Measurements from ENCODE around the gene MTMR2.

The MTMR2 gene

DNA sequence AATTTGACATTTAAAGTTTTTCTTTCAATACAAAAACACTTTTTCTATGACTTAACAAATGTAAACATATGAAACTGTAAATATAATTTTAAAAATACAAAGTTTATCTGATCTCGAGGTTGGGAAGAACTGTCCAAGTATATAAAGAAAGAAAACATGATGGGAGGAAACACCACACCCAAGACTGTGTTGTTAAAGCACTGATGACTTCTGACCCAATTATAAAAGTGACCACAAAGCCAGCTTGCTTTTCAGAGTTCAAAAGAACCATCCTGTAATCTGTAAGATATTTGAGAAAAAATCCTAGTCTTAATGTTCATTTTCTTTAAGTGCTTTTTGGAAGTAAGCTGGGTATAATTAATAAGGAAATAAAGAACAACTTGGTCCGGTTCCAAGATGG lies 118.0 kb downstream of the MTMR2 start:
- no peak for DNase-seq

DNA sequence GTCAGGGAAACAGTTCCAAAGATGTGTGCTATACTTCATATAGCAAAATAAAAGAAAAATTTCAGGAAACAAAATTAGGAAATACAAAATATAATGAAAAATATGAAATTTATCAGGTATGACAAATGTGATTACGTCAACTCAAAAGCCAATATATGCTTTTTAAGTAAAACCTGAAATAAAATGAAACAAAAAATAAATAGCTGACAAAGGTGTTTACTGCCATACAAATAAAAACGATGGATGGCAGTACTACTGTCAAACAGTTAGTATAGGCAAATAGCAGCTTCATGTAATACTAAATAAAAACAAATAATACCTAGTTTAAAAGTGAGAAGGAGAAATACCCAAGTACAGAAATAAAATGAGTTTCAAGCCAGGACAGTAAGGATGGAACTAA lies 119.9 kb downstream of the MTMR2 start:
- no peak for DNase-seq

DNA sequence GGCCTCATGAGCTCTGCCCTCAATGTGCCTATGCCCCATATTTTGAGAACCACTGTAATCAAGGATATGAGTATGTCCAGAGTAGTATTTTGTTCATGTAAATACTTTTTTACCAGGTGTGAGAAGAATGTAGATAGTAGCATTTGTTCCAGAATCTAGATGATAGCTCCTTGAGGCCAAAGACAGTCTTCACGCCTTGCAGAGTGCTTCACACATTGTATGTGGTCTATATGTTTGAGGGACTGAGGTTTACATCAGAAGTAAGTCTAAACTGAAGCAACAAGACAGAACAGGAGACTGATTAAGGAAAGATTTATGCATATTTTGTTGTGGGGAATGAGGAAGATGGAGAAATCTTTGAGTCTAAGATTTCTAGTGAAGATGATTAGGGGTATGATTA lies 121.1 kb downstream of the MTMR2 start:
- DNase-seq = no peak

DNA sequence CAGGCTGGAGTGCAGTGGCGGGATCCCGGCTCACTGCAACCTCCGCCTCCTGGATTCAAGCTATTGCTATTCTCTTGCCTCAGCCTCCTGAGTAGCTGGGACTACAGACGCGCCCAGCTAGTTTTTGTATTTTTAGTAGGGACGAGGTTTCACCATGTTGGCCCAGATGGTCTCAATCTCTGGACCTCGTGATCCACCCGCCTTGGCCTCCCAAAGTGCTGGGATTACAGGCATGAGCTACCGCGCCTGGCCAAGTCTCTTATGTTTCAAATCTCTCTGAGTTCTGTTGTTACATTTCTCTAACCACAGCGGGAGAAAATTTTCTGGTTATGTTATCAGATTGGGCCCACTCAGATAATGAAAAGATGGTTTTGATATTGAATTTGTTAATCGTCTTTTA lies 123.5 kb downstream of the MTMR2 start:
- no peak for DNase-seq

DNA sequence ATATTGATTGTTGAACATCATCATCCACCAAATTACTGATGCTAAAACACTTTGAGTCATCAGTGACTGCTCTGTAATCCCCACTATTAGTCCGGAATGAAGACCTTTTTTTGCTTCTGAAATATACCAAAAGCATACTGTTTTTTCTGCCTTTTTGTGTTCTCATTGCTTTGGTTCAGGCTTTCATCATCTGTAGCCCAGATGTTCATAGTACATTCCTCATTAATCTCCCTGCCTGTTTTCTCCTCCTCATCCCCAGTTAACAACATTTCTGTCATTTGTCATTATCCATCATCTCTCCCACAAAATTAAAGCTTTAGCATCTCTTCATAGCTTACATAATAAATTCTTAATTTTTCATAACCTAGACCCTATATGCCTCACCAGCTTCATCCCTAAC lies 124.4 kb downstream of the MTMR2 start:
- DNase-seq = no peak

DNA sequence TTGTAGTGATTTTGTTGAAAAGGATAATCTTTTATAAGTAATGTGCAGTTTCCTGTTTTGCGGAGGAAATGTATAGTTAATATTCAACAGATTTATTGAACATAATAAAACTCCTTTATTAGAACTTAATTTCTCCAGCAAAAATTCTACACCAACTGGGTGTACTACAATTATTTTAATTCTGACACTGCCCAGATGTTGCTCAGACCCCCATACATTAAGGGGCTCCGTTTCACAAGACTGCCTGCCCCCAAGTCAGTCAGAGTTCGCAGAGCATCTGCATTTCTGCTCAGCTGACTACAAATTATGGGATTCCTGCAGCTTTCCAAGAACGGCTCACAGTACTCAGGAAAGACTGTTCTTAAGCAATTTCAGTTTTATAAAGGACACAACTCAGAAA lies 127.4 kb downstream of the MTMR2 start:
- no peak for DNase-seq

DNA sequence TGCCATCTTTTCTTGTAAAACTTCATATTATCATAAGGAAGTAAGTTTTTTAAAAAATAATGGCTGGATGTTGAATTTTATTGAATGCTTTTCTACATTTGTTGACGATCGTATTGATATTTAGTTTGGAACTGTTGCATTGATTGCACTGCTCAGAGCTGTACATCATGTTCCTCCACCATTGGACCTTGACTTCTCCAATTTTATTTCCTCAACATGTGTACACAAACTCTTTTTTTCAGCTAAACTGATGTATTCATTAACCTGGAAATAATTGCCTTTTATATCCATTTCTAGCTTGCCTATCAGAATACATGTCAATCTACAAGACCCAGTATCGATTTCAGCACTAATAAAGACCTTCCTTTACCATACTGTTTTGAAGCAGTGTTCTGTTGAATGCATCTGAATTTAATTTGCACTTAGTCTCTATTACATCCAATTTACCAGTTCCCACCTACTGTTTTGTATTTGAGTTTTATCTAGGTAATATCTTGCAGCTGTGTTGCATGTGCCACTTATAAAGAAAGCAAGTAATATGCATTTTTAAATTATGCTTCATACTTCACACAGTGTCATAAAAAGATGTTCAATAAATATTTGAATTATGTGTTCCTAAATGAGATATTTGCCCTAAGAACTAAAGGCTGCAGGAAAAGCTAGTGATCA lies 128.1 kb downstream of the MTMR2 start:
- DNase-seq = no peak

DNA sequence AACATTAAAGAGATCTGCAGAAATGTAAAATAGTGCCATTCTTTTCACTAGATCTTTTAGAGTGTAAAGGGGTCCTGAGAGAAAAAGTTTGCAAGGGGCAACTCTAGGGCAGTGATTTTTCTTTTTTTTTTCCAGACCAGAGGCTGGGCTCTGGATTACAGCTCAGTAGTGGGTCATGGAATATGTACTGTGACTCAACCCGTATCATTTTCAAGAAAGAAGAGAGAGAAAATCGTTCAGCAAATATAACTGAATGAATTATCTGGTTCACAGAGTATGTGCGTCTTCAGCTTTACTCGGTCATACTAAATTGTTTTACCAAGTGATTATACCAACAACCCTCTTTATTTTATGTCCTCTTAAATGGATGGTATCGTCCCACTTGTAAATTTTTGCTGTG lies 129.8 kb downstream of the MTMR2 start:
- DNase-seq = no peak

DNA sequence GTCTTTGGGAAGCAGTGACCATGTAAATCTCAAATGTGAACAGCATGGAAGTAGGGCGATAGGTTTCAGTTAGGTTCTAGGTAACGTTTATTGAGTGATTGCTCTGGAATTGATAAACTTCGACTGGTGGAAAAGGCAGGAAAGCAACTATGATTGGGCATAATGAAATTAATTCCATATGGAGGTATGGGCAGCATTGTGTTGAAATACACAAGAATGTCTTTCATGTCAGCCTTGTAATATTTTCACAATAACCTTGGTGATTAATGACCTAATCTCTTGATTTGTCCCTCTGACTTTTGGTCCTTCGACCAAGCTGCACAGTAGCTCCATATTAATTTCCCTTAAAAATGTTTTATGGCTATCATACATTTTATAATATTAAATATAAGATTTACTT lies 130.8 kb downstream of the MTMR2 start:
- DNase-seq = no peak

DNA sequence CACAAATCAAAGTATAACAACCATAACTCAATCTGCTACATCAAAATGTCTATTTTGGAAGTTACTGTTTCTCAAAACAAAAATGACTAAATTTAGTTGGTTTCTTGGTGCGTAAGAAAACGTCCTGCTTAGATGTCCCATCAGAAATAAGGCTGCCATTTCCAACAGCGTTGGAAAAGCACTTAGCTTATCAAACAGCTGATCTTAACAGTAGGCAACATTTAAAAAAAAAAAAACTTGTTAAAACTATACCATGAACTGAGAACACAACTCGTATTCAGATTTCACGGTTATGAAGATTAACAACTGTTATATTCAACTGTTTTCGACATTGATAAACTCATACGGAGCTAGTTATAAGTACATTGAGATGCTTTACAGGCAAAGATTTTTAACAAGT lies 131.2 kb downstream of the MTMR2 start:
- no peak for DNase-seq

DNA sequence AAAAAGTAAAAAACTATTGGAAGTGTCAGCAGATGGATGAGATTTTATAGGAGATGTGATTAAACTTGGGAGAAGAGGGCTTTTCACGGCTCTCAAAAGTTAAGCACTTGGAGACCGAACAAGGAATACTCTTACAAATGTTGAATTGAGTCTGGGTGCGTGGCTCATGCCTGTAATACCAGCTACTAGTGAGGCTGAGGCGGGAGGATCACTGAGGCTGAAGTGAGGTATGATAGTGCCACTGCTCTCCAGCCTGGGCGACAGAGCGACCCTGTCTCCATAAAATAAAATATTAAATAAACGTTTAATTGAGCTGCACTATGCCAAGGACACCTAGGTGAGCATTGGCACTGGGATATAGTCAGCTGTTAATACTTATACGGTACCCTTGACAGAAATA lies 131.7 kb downstream of the MTMR2 start:
- no peak for DNase-seq

DNA sequence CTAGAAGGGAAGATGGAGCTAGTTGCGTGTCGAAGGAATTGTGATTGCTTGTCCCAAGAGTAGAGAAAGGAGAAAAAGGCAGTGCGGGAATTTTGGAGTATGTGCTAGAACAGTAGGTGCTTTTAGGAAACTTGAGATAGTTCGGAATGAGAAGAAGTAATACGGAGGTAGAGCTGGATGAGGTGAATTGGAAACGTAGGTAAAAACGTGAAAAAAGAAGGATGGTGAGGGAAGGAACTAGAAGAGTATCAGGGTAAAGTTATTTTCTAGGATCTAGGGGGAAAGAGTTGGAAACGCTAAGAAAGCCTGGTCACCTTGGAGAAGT lies 132.2 kb downstream of the MTMR2 start:
- no peak for DNase-seq

DNA sequence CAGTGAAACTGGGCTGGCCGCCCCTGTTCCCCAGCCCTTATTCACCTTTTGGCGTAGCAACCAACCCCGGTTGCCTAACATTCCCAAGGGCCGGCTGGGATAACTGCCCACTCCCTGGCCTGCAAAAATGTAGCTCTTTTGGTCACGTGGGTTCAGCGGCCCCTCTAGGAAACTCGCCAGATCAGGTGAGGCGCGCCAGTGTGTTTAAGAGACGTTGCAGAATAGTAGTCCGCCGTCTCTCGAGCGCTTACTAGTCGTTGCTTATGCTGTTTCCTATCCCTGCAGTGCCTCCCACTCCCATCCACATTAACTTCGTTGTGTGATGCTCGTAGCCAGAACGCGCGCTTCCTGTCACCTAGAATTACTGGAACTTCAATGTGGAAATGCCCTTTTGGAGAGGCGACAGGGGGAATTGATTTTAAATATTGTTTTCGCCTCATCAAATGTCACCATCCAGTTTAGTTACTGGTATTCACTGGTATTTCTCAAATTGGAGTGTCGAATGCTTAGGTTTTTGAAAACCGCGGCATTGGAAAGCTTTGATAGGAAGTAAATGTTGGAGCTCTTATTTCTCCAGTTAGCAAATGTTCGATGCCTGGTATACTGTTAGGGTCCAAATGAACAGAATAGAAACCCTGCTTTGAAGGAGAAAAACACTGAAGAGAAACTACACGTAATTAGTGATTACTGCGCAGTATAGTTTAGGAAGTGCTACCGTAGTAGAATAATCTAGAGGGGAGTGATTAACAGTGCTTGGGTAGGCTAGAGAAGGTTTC lies 132.8 kb downstream of the MTMR2 start:
- peak; percentile 55 for DNase-seq

DNA sequence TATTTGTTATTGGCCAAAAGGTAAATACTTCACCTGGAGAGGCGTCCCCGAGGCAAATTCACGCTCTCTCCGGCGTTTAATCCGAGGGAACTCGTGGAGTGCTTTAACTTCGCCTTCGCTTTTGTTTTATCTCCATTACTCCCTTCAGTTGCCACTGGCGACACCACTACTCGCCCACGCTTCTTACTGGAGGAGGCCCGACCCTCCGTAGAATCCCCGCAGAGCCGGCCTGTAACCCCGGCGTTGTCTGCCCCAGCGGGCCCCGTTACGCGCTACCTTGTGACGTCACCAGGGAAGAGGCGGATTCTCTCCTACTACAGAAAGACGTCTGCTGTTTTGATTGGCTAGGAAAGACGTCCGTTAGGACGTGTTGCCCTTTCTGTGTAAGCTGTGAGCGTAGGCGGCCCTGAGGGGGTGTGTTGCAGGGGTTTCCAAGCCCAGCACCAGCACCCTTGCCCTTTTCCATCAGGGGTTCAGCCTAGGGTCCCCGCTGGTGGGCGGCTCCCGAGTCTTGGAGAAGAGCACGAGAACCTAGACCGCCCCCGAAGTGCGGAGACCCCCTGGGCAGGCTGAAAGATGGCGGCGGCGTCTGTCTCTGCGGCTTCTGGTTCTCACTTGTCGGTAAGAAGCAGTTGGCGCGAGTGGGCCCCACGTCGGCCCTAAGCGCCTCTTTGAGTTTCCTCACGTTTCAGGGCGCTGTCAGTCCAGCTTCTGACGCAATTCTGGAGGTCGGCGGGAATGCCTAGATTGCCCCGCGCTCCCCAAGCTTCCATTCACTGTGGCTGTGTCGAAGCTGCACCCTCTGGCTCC lies 133.6 kb downstream of the MTMR2 start, which contains the start of gene CEP57:
CEP57 (plus strand) TSS at position 376 of the 810 bp plus-strand sequence; CDS start at position 577, 201 bp downstream.
- DNase-seq = peak; percentile 99

DNA sequence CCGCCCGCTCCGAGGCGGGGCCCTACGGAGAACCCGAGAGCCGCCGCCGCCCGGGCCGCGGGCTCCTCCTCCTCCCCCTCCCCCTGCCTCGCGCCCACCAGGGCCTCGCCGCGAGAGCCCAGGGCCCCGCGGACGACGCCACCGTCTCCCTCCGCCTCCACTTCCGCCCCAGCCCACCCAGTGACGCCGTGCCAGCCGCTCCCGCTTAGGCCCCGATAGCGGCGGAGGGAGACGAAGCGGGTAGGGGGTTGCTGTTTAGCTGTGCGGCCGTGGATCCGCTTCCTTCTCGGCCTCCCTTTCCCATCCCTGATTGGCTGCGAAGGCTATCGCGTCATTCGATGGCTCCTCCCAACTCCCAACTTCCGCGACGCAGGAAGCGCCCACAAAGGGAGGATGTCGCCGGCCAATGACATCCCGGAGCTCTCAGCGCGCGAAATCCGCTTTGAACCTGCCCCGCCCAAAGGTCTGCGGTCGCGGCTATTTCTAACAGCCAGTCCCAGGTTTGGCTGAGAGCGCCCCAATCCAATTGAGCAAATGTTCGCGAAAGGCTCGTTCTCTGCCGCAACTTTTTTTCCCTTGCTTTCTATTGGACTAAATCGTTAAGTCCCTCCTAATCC lies 134.3 kb downstream of the MTMR2 start, which contains the start of gene FAM76B:
FAM76B (minus strand) TSS at position 277 of the 617 bp plus-strand sequence. CDS start 304 bp downstream, outside the sequence.
- peak; percentile 99 for DNase-seq

DNA sequence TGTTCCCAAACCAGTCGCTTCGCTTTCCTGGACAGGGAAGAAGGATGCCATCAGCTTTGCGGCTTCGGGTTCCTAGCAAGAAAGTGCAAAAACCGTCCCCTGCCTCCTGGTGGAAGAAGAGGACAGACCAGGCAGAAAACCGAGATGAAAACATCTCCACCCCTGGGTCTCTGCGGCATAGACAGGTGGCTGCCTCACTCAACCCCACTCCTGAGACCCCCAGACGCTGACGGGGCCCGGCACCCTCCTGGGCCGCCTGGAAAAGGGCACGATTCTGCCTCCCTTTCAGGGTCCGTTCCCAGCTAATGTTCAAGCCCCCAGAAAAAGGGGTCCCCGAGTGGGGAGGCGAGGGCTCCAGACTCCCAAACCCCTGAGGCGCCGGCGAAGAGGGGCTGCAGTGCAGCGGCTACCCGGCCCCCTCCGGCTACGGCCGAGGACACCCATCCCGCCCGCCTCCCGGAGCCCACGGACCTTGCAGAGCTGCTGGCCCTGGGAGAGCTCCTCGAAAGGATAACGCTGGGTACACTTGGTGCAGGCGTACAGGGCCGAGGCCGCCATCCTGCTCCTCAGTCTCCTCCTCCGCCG lies 134.9 kb downstream of the MTMR2 start:
- DNase-seq = peak; percentile 55

Data from EL (cell line).